SK-N-SH (cell line): ENCODE measurements around the gene GMPPA.

Source experiments
- FOSL2 ChIP-seq: IDR thresholded peaks from 2 replicates; pipeline ENCODE4 v1.4.0; 2012; ENCODE audit warnings: low read depth, mild to moderate bottlenecking, moderate library complexity, borderline replicate concordance
- GABPA ChIP-seq: IDR thresholded peaks from 2 replicates; pipeline ENCODE4 v1.4.0; 2012; ENCODE audit warnings: low read depth, mild to moderate bottlenecking
- JUND ChIP-seq: IDR thresholded peaks from 2 replicates; pipeline ENCODE4 v1.4.0; 2012
- MXI1 ChIP-seq: IDR thresholded peaks from 2 replicates; pipeline ENCODE4 v1.6.1; 2012; ENCODE audit warnings: mild to moderate bottlenecking, low read depth, low read length, improper control_type of control experiment
- TF ChIP-seq, protein P1 (sequence below): fragments of 200-600 bp; sonication (generic); IDR thresholded peaks from 2 replicates; pipeline ENCODE4 v1.6.1; 2017; ENCODE audit warnings: antibody characterized with exemption, mild to moderate bottlenecking, moderate library complexity
- TF ChIP-seq, protein P2 (sequence below): fragments of 150-350 bp; IDR thresholded peaks from 2 replicates; pipeline ENCODE4 v1.6.1; 2017; ENCODE audit warnings: antibody characterized with exemption, low read length, low read depth, borderline replicate concordance
- TF ChIP-seq, protein P3 (sequence below): IDR thresholded peaks from 2 replicates; pipeline ENCODE4 v1.6.1; 2012; ENCODE audit warnings: mild to moderate bottlenecking, low read depth, low read length, moderate library complexity

DNA sequence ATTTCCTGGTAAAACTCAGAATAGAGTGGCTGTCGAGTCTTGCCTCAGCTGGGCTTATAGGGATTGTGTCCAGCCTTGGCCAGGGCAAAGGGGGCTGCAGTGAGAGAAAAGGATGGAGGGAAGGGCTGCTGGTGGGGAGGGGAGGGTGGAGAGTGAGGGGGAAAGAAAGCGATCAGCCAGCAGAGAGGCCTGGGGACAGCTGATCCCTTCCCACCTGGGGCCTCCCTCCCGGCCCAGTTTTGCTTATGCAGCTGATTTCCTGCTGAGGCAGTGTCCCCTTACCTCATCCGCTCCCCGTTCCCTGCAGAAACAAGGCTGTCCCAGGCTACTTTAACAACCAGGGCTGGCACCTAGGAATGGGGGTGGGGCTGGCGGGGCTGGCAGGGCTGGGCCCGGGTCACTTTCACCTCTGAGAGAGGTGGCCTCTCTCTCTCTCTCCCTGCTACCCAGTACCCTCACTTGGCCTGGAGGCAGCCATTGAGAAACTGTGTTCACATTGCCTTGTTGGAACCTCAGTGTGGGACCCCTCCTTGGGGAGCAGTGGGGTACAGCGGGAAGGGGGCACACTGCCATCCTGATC lies 12.2 kb upstream of the GMPPA start:
- TF ChIP-seq, protein P1, sequence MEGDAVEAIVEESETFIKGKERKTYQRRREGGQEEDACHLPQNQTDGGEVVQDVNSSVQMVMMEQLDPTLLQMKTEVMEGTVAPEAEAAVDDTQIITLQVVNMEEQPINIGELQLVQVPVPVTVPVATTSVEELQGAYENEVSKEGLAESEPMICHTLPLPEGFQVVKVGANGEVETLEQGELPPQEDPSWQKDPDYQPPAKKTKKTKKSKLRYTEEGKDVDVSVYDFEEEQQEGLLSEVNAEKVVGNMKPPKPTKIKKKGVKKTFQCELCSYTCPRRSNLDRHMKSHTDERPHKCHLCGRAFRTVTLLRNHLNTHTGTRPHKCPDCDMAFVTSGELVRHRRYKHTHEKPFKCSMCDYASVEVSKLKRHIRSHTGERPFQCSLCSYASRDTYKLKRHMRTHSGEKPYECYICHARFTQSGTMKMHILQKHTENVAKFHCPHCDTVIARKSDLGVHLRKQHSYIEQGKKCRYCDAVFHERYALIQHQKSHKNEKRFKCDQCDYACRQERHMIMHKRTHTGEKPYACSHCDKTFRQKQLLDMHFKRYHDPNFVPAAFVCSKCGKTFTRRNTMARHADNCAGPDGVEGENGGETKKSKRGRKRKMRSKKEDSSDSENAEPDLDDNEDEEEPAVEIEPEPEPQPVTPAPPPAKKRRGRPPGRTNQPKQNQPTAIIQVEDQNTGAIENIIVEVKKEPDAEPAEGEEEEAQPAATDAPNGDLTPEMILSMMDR = no peak
- TF ChIP-seq, protein P2, sequence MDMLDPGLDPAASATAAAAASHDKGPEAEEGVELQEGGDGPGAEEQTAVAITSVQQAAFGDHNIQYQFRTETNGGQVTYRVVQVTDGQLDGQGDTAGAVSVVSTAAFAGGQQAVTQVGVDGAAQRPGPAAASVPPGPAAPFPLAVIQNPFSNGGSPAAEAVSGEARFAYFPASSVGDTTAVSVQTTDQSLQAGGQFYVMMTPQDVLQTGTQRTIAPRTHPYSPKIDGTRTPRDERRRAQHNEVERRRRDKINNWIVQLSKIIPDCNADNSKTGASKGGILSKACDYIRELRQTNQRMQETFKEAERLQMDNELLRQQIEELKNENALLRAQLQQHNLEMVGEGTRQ = no peak
- TF ChIP-seq MXI1 (no peak), JUND (no peak), GABPA (no peak), FOSL2 (no peak)
- TF ChIP-seq, protein P3, sequence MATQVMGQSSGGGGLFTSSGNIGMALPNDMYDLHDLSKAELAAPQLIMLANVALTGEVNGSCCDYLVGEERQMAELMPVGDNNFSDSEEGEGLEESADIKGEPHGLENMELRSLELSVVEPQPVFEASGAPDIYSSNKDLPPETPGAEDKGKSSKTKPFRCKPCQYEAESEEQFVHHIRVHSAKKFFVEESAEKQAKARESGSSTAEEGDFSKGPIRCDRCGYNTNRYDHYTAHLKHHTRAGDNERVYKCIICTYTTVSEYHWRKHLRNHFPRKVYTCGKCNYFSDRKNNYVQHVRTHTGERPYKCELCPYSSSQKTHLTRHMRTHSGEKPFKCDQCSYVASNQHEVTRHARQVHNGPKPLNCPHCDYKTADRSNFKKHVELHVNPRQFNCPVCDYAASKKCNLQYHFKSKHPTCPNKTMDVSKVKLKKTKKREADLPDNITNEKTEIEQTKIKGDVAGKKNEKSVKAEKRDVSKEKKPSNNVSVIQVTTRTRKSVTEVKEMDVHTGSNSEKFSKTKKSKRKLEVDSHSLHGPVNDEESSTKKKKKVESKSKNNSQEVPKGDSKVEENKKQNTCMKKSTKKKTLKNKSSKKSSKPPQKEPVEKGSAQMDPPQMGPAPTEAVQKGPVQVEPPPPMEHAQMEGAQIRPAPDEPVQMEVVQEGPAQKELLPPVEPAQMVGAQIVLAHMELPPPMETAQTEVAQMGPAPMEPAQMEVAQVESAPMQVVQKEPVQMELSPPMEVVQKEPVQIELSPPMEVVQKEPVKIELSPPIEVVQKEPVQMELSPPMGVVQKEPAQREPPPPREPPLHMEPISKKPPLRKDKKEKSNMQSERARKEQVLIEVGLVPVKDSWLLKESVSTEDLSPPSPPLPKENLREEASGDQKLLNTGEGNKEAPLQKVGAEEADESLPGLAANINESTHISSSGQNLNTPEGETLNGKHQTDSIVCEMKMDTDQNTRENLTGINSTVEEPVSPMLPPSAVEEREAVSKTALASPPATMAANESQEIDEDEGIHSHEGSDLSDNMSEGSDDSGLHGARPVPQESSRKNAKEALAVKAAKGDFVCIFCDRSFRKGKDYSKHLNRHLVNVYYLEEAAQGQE = no peak
